Activated CD4-positive, CD25-positive, alpha-beta regulatory T cell treated with anti-CD3 and anti-CD28 coated beads, Interleukin-2, amount 50 U/mL, for 24 hours (primary cell): Measurements from ENCODE around the gene NME7.

ENCODE experiments used
- ATAC-seq, 2 donors: fragments of 150-1000 bp; cut with Tn5 transposase; one replicate each; pipeline ENCODE4 v1.10.0; 2021; ENCODE audit warnings: mild to moderate bottlenecking in 1 of 2, moderate library complexity in 1 of 2

The NME7 gene

GRCh38 chr1:169122976-169123375 is 244.6 kb downstream of the NME7 start:
- ATAC-seq = no peak

DNA sequence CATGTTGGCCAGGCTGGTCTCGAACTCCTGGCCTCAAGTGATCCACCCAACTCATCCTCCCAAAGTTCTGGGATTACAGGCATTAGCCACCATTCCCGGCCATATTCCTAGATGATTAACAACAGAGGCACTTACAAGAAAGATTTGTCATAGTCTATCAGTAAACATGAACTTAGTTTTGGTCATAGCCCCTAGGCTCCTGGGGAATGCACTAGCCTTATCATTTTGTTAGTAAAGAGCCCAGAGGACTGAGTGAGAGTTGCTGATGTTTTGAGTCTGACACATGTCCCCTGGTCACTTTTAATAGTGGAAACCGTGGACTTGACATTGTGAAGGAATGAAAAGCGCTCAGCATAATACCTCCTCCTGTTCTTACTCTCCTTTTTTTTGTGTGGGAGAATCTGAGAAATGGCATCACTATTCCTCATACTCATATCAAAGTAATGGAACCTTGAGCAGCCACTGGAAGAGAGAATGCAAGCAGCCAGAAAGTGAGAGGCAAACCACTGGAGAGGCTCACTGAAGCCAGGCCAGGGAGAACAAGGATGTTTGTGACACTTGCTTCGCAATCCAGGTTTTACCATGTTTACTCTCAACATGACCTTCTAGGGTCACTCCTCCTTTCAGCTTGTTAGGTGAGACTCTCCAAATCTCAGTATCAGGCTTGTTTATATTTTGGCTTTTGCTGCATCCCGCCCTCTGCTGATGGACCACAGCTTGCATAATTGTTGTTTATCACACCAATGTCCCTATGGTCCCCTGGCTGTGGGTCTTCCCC is 246.3 kb downstream of the NME7 start:
- ATAC-seq = no peak

GRCh38 chr1:169120066-169120465 is 247.5 kb downstream of the NME7 start:
- ATAC-seq = no peak

GRCh38 chr1:169119405-169119804 is 248.2 kb downstream of the NME7 start:
- ATAC-seq = no peak

DNA sequence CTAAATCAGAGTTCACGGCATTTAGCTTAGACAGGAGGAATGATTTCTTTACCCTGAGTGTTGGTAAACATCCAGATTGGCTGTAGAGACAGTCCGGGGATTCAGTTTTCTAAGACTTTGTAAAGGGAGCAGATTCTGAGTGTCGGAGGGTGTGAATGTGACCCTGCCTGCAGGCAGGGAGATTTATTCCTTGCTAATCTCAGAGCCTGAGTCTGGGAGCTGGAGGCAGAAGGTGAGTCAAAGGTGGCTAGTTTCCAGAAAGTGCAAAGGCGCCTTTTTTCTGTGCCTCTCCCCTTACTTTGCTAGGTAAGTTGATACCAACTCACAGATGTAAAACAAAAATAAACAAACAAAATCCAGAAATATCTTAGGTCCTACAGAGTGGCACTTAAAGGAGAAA is 249.4 kb downstream of the NME7 start:
- ATAC-seq = no peak

DNA sequence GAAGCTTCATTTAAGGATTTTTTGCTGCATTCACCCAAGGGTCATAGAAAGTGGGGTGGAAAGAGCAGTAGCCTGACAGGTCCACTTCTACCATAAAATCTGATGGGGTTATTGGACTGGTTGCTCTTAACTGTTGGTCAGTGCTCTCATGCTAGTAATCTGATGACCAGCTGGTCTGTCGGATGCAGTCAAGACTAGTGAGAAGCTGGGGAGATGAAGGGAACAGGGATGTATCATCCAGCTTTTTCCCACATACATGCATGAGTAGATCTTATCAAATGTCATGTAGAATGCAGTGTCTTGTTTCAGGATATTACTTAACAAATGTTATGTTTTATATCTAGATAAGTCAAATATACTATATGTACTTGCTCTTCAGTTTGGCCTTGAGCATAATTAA is 250.0 kb downstream of the NME7 start:
- no peak for ATAC-seq

DNA sequence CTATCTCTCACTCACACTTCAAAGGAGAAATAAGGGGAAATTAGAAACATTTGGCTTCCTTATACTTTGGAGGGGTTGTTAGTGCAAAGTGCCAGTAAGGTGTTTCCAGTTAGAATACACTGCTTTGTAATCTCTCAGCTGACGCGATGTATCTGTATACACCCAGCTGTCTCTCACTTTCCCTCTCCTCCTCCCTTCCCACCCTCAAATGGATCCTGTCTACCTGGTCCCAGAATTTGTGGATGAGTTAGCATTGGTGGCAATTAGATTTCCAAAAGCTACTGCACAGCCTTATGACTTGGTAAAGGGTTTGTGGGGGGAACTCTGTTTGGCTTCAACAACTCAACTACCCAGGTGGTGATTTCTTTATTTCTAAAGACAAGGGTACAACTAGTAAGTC is 250.6 kb downstream of the NME7 start:
- ATAC-seq = no peak

- peak; percentile 75 to 81 for ATAC-seq
Observed at GRCh38 chr1:169115891-169116585, 251.6 kb downstream of the NME7 start.

GRCh38 chr1:169113613-169114119 is 253.9 kb downstream of the NME7 start:
- ATAC-seq = no peak

DNA sequence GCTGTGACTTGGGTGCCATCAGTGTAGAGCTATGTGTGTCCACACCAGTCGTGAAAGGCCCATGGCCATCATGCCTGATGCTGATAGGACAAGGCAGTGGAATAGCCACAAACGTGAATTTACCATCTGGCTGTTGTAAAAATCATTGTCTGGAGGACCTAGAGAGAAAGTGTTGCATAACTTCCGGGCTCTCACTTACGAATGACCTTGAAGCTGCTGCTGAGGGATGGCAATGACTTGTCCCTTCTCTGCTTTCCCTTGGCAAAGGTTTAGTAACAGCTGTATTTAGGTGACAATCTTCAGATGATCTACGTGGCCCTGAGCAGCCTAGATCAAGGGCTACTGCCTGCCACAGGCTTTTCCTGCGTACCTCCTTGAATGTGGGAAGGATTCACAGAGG is 255.4 kb downstream of the NME7 start:
- no peak for ATAC-seq

DNA sequence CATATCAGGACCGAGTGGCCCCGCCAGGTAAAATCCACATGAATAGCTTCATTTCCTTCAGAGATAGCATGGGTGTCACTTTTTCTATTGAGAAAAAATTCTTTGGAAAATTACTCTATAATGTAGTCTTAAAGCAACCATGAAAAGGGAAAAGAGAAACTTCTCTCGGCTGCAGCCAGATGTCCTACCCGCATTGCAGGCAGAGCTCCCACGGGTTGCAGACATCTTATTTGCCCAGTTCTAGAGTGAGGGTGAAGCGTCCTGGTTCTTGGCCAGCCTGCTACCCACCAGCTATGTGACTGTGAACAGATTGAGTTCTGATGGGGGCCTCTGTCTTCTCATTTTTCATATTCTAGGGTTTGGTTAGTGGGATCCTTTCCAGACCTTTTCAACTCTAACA is 256.1 kb downstream of the NME7 start:
- no peak for ATAC-seq

GRCh38 chr1:169110689-169111447 is 256.7 kb downstream of the NME7 start:
- ATAC-seq = no peak

DNA sequence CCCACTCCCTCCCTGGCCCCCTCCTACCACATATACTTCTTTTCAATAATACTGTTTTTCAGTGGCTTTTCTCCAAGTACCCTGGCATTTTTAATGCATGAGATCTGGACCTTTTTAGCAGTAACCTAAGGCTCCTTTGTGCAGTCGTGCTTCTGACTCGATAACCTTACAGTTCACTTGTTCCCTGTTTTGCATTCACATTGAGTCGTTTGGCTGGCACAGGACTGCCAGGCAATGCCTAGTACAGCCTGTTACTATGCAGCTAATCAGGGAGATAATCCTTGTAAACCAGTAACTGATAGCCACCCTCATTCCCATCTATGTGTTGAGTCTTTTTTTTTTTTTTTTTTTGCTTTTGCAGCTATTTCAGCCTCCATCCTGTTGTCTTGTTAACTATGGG is 257.4 kb downstream of the NME7 start:
- no peak for ATAC-seq

DNA sequence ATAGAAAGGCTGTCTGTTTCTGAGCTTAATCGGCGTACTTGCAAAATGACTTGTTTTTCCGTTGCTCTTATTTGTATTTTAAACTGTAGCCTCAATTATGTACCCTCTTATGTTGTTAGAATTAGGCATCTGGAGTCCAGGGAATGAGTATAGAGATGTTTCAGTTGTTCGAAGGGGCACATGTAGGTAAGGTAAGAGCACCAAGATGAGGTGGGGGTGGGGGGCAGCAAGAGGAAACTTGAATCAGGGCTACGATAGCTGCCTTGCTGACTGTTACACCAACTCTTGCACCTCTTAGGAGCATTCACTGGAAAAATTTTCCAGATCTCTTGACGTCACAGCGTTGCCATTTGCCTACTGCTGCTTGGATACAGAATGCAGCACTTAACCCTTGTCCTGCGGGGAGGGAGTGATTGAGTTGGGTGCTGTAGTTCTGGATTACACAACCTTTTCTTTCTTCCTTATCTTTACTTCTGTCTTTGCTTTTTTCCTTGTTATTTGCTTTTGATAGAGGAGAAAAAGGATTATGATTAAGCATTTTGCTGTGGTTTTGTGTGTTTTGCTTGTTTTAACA is 257.9 kb downstream of the NME7 start:
- ATAC-seq = no peak

DNA sequence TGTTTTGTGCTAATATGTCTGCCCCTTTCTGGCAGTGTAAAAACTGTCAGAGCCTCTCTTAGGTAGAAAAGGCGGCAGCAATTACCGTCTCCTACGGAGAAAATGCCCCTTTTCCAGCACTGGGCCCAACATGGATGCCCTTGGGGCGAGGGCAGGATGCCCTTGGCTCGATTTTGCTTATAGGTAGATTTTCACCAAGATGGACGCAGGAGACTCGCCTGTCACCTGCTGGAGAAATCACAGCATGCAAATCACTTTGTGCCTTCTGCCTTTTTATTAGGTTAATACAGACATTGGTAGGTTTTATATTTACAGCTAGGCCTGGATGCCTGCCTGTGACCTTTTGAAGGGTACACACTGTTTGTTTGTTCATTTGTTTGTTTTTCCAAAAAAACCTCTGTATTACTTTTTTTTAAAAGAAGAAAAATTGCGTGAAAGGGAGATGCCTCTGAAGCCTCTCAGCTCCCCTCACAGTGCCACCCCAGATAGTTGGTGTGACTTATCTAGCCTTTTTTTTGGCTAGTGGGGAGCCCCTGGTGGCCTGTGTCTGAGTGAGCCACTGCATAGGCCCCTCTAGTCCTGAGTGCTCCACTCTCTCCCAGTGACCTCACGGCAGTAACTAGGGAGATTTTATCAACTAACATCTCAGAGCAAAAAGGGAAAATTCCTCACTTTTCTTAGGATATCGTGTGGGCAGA is 258.6 kb downstream of the NME7 start:
- ATAC-seq = no peak

GRCh38 chr1:169108223-169108622 is 259.4 kb downstream of the NME7 start:
- ATAC-seq = no peak

GRCh38 chr1:169107603-169108208 is 259.9 kb downstream of the NME7 start:
- peak in 1 of 2 donors; percentile 18 for ATAC-seq

- ATAC-seq = no peak
Observed at GRCh38 chr1:169106921-169107602, 260.5 kb downstream of the NME7 start.

- peak; percentile 88 to 91 for ATAC-seq
Observed at GRCh38 chr1:169106095-169106920, 261.3 kb downstream of the NME7 start, which contains the start of gene ATP1B1. Gene ATP1B1, plus strand, starts transcription at chr1:169106690. Its CDS starts 140 bp downstream, at chr1:169106830.

- ATAC-seq = no peak
Observed at GRCh38 chr1:169105434-169106094, 262.0 kb downstream of the NME7 start.
